Epithelial cell of proximal tubule (primary cell): ENCODE data around the gene PTH2. TPM values are rescaled to one million over a fixed set of nuclear protein-coding genes. Genes with fewer than 3 reads are reported as not detected.
A peak's percentile ranks its signal among the peaks of the same experiment; 100 is the strongest.
"Not testable (repeated sequence)": the region's sequence is repeated elsewhere in the genome, so short reads cannot be mapped to it uniquely, and the experiment has no call there.

Experiments used
- DNase-seq: peaks from one replicate; pipeline ENCODE4 v3.0.0-alpha.2; 2011; ENCODE audit warnings: low read depth
- H3K4me3 ChIP-seq: 2 replicates; pipeline ENCODE4 v1.5.1; 2011; ENCODE audit warnings: low read depth, mild to moderate bottlenecking, low read length
- total RNA-seq: library from RNA; depleted of rRNA; stranded (reverse); fragments of >200 nt; gene quantifications from 2 replicates; pipeline ENCODE4 v1.2.3, GENCODE V29; 2015
- TF ChIP-seq, protein P1 (sequence below): conservative IDR thresholded peaks from 2 replicates; pipeline ENCODE4 v1.5.1; 2012; ENCODE audit warnings: low read depth, mild to moderate bottlenecking, low read length

The PTH2 gene
- total RNA-seq, 1 donor from 2014 or later, result not detected

DNA sequence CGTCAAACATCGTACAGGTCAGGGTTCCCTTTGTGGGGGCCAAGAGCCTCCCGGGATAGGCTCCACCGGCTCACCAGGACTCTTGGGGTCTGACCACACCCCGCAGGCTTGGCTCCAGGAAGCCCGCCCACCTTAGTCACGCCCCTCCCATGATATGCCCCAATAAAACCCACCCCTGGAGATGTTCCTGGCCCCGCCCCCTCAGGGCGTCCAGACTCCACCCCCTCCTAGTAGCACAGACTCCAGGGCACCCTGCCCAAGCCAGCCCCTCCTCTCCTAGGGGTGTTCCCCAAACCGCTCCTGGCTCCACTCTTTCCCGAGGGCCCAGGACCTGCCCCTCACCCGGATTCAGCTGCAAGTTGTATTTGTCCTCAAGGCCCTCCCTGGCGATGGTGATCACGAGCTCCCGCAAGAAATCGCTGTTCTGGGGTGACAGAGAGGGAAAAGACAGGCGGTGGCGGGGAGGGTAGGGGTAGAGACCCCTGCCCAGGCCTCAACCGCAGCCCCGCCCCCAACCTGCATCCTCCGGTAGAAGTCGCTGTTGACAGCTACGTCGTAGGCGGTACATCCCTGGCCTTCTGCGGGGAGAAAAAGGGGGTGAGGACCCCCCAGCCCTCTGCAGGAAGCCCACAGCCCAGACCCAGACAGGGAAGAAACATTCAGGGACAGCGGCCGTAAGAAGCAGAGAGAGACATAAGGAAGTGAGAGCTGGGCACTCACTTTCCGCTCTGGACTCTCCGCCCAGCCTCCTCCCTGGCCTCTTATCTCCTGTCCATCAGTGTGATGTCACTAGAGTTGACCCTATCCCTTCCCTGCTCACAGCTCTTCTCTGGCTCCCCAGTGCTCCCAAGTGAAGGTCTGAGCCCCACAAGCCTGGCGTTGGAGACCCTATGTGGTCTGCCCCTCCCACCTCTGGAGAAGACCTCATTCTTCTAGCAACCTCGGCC, 24.5 kb upstream of the PTH2 start:
- DNase-seq, result no peak
- no peak overlapping the region for H3K4me3 ChIP-seq
- TF ChIP-seq, protein P1, sequence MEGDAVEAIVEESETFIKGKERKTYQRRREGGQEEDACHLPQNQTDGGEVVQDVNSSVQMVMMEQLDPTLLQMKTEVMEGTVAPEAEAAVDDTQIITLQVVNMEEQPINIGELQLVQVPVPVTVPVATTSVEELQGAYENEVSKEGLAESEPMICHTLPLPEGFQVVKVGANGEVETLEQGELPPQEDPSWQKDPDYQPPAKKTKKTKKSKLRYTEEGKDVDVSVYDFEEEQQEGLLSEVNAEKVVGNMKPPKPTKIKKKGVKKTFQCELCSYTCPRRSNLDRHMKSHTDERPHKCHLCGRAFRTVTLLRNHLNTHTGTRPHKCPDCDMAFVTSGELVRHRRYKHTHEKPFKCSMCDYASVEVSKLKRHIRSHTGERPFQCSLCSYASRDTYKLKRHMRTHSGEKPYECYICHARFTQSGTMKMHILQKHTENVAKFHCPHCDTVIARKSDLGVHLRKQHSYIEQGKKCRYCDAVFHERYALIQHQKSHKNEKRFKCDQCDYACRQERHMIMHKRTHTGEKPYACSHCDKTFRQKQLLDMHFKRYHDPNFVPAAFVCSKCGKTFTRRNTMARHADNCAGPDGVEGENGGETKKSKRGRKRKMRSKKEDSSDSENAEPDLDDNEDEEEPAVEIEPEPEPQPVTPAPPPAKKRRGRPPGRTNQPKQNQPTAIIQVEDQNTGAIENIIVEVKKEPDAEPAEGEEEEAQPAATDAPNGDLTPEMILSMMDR, result no peak

DNA sequence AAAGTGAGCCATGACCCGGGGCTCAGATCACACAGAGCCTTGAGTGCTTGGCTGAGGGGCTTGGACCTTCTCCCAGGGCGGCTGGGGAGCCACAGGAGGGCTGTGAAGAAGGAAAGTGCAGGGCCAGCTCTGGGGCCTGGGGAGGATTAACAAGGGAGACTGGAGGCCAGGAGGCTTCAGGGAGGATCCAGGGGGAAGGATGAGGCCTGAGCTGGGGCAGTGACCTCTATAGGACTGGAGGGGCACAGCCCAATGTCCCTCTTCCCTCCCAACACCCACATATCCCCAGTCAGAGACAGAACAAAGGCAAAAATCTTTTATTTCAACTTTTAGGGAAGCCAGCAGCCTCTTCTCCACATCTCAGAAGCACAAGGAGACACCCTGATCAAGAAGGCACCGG, 22.8 kb upstream of the PTH2 start:
- DNase-seq, result no peak
- no peak overlapping the region for H3K4me3 ChIP-seq
- TF ChIP-seq, protein P1, result no peak

- DNase-seq, result not testable (repeated sequence)
- peak overlapping the region; percentile 69 for H3K4me3 ChIP-seq
Measured at GRCh38 chr19:49444100-49444700, 21.0 kb upstream of the PTH2 start.

DNA sequence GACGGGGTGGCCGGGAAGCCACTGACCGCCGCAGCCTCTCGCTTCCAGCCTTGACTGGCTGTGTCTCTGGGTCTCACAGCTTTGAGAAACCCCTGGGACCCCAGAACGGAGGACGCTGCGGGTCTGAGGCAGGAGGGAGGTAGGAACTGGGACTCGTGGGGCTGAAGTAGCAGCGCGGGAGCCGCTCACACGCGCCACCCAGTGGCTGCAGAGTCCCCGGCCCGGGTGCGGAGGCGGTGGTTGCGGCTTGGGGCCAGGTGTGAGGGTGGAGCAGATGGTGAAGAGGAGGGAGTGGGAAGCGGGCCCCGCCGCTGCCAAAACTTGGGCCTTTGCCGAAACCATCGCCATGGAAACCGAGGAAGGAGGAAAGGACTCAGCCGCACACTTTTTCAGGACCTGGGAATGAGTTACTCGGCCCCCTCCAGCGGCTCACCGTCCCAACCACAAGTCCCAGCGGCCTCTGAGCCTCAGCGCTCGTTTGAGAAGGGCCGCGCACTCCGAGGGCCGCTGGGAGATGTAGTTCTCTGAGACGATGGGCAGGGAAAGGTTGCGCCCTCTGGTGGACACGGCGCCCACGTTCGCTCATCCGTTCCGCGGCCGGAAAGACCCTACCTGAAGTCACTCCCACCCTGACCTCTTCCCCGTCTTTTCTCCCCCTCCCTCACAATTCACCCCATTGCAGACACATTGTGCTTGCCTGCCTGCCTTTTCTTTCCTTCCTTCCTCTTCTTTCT, 20.3 kb upstream of the PTH2 start:
- peak overlapping the region; percentile 69 for H3K4me3 ChIP-seq
- TF ChIP-seq, protein P1, result peak; percentile 68
- DNase-seq, result peak; percentile 45

GRCh38 chr19:49442771-49443365, 19.6 kb upstream of the PTH2 start:
- TF ChIP-seq, protein P1, result no peak
- no peak for DNase-seq
- H3K4me3 ChIP-seq, result peak overlapping the region; percentile 69

DNA sequence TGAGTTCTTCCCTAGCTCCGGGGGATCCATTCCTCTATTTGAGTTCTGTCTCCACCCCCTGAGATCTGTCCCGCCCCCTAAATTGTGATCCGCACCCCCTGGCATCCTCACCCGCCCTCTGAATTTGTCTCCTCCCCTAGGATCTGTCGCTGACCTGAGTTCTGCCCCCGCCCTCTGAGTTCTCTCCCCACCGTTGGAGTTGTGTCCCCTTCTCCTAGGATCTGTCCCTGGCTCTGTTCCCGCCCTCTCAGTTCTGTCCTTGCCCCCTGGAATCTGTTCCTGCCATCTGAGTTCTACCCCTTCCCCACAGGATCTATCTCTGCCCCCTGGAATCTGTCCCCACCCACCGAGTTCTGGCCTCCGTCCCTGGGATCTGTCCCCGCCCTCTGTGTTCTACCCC, 19.1 kb upstream of the PTH2 start:
- H3K4me3 ChIP-seq, result peak overlapping the region; percentile 69
- TF ChIP-seq, protein P1, result no peak
- no peak for DNase-seq

DNA sequence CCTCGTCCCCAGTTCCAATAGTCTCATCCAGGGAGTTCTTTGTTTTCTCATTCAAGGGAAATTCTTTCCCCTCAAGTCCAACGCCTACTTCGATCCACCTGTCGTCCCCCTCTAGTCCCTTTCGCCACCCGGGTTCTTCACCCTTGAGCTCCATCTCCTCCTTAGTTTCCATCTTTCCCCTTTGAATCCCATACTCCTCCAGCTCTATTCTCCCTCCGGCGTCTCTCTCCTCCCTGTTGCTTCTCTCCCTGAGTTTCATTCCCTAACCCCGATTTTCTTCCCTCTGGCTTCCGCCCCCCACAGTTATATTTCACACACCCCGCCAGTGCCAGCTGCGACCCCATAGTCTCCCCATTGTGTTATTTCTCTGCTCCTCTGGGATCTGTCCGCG, 18.7 kb upstream of the PTH2 start:
- no peak overlapping the region for H3K4me3 ChIP-seq
- no peak for DNase-seq
- TF ChIP-seq, protein P1, result no peak
